Activated CD8-positive, alpha-beta T cell treated with anti-CD3 and anti-CD28 coated beads, Interleukin-2, amount 10 ng/mL, durations not matched to agents 7 days and 5 days (primary cell): Measurements from ENCODE around the gene RHOBTB3. TPM values are rescaled to one million over a fixed set of nuclear protein-coding genes. Genes with fewer than 3 reads are reported as not detected.

Source experiments
- ATAC-seq: fragments of 150-1000 bp; cut with Tn5 transposase; one replicate; pipeline ENCODE4 v1.10.0; 2021; ENCODE audit warnings: moderate library complexity
- CTCF ChIA-PET: fragments of 350-600 bp; sonication (Branson Sonifier 250); formaldehyde crosslinking; loops from one replicate; lab custom pipeline; 2021; ENCODE audit warnings: antibody characterized with exemption; lab: Charles Lee
- POLR2A ChIA-PET: fragments of 350-600 bp; sonication (Branson Sonifier 250); formaldehyde crosslinking; loops from one replicate; lab custom pipeline; 2021; ENCODE audit warnings: antibody characterized with exemption; lab: Charles Lee
- DNase-seq: peaks from one replicate; pipeline ENCODE4 v3.0.0-alpha.2; 2020
- H3K27ac Mint-ChIP-seq: one replicate; pipeline ENCODE4 v1.8.0; 2021; ENCODE audit warnings: mild to moderate bottlenecking, mixed read lengths
- H3K27me3 Mint-ChIP-seq: one replicate; pipeline ENCODE4 v1.8.0; 2021; ENCODE audit warnings: low read depth, mixed read lengths
- H3K36me3 Mint-ChIP-seq: one replicate; pipeline ENCODE4 v1.8.0; 2021; ENCODE audit warnings: low read depth, mixed read lengths
- H3K4me1 Mint-ChIP-seq: one replicate; pipeline ENCODE4 v1.8.0; 2021; ENCODE audit warnings: low read depth, mixed read lengths
- H3K4me3 Mint-ChIP-seq: one replicate; pipeline ENCODE4 v1.8.0; 2021; ENCODE audit warnings: mild to moderate bottlenecking, mixed read lengths
- H3K9me3 Mint-ChIP-seq: one replicate; pipeline ENCODE4 v1.8.0; 2022; ENCODE audit warnings: mixed read lengths; ENCODE audit not compliant: insufficient read depth
- total RNA-seq, 2 experiments: library from RNA; stranded (reverse); gene quantifications; one replicate each; pipeline ENCODE4 v1.2.3, GENCODE V29; 2021

Gene RHOBTB3
- total RNA-seq, 2 experiments from 2014 or later = 0.21 to 0.32 TPM

- no peak for DNase-seq
- Mint-ChIP-seq H3K36me3 (no peaks in the 10 kb centered on the region), H3K9me3 (no peaks in the 10 kb centered on the region), H3K4me3 (no peak overlapping the region), H3K4me1 (peaks cover 31% of the 10 kb centered on the region), H3K27ac (peak overlapping the region; percentile 59), H3K27me3 (no peaks in the 10 kb centered on the region)
- ChIA-PET POLR2A (no interaction called here), CTCF (interaction anchor here (0.7 to 13.1 kb wide), 10 partner anchors 9 to 135 kb away, joined by 3 to 536 read pairs (median 10); partner anchors contain the start of genes GLRX and RFESD)
- peak; percentile 42 for ATAC-seq
Measured at GRCh38 chr5:95778713-95779436, 47.7 kb downstream of the RHOBTB3 start.

- ATAC-seq (no peak), DNase-seq (no peak)
- Mint-ChIP-seq H3K36me3 (no peaks in the 10 kb centered on the region), H3K9me3 (no peaks in the 10 kb centered on the region), H3K27ac (no peak overlapping the region), H3K27me3 (no peaks in the 10 kb centered on the region), H3K4me3 (no peak overlapping the region), H3K4me1 (peaks cover 31% of the 10 kb centered on the region)
- CTCF ChIA-PET = interaction anchor here (0.8 to 13.1 kb wide), 8 partner anchors 10 to 136 kb away, joined by 3 to 536 read pairs (median 48); partner anchors contain the start of genes GLRX and RFESD
- POLR2A ChIA-PET = no interaction called here
Measured at GRCh38 chr5:95779611-95780010, 48.5 kb downstream of the RHOBTB3 start.

GRCh38 chr5:95780597-95780996 is 49.5 kb downstream of the RHOBTB3 start:
- POLR2A ChIA-PET = interaction anchor here (1.7 kb wide), 1 partner anchor 43 kb away, joined by 4 read pairs; the partner anchor contains the start of gene GLRX
- CTCF ChIA-PET = interaction anchor here (0.6 to 13.1 kb wide), 52 partner anchors 11 to 667 kb away, joined by 3 to 536 read pairs (median 8); partner anchors contain the start of genes GLRX, RFESD and RHOBTB3
- H3K27ac Mint-ChIP-seq = no peak overlapping the region
- no peak for ATAC-seq
- peaks cover 32% of the 10 kb centered on the region for H3K4me1 Mint-ChIP-seq
- H3K4me3 Mint-ChIP-seq = no peak overlapping the region
- H3K27me3 Mint-ChIP-seq = no peaks in the 10 kb centered on the region
- H3K36me3 Mint-ChIP-seq = no peaks in the 10 kb centered on the region
- H3K9me3 Mint-ChIP-seq = no peaks in the 10 kb centered on the region
- DNase-seq = no peak

GRCh38 chr5:95781101-95781583 is 50.0 kb downstream of the RHOBTB3 start:
- peak overlapping the region; percentile 26 for H3K27ac Mint-ChIP-seq
- peak; percentile 82 for DNase-seq
- ChIA-PET CTCF (interaction anchor here (0.6 to 13.1 kb wide), 62 partner anchors 10 to 993 kb away, joined by 3 to 536 read pairs (median 6); partner anchors contain the start of genes GLRX, RFESD and RHOBTB3), POLR2A (interaction anchor here (1.7 kb wide), 1 partner anchor 42 kb away, joined by 4 read pairs; the partner anchor contains the start of gene GLRX)
- peaks cover 38% of the 10 kb centered on the region for H3K4me1 Mint-ChIP-seq
- no peak overlapping the region for H3K4me3 Mint-ChIP-seq
- H3K27me3 Mint-ChIP-seq = no peaks in the 10 kb centered on the region
- H3K9me3 Mint-ChIP-seq = no peaks in the 10 kb centered on the region
- peak; percentile 97 for ATAC-seq
- H3K36me3 Mint-ChIP-seq = no peaks in the 10 kb centered on the region

GRCh38 chr5:95782181-95782580 is 51.0 kb downstream of the RHOBTB3 start:
- Mint-ChIP-seq H3K36me3 (no peaks in the 10 kb centered on the region), H3K27ac (no peak overlapping the region), H3K27me3 (peaks cover 3% of the 10 kb centered on the region), H3K9me3 (no peaks in the 10 kb centered on the region), H3K4me3 (no peak overlapping the region), H3K4me1 (peaks cover 40% of the 10 kb centered on the region)
- POLR2A ChIA-PET = interaction anchor here (1.7 kb wide), 1 partner anchor 41 kb away, joined by 4 read pairs; the partner anchor contains the start of gene GLRX
- ATAC-seq (no peak), DNase-seq (no peak)
- CTCF ChIA-PET = interaction anchor here (1.0 to 13.1 kb wide), 42 partner anchors 9 to 555 kb away, joined by 3 to 536 read pairs (median 9); partner anchors contain the start of genes GLRX, RFESD and RHOBTB3

- Mint-ChIP-seq H3K4me3 (no peak overlapping the region), H3K27me3 (peaks cover 5% of the 10 kb centered on the region), H3K4me1 (peaks cover 38% of the 10 kb centered on the region), H3K9me3 (no peaks in the 10 kb centered on the region), H3K27ac (no peak overlapping the region), H3K36me3 (no peaks in the 10 kb centered on the region)
- ATAC-seq = no peak
- DNase-seq = no peak
- POLR2A ChIA-PET = no interaction called here
- CTCF ChIA-PET = interaction anchor here (1.0 to 13.1 kb wide), 5 partner anchors 14 to 137 kb away, joined by 3 to 536 read pairs (median 8); partner anchors contain the start of genes GLRX and RFESD
Measured at GRCh38 chr5:95783661-95784060, 52.5 kb downstream of the RHOBTB3 start.

GRCh38 chr5:95784514-95785302 is 53.6 kb downstream of the RHOBTB3 start:
- ChIA-PET CTCF (interaction anchor here (1.0 to 13.1 kb wide), 4 partner anchors 15 to 138 kb away, joined by 3 to 536 read pairs (median 6); partner anchors contain the start of gene RFESD), POLR2A (no interaction called here)
- no peak for ATAC-seq
- peaks cover 27% of the 10 kb centered on the region for H3K4me1 Mint-ChIP-seq
- no peak for DNase-seq
- H3K4me3 Mint-ChIP-seq = no peak overlapping the region
- H3K36me3 Mint-ChIP-seq = no peaks in the 10 kb centered on the region
- peaks cover 5% of the 10 kb centered on the region for H3K27me3 Mint-ChIP-seq
- no peaks in the 10 kb centered on the region for H3K9me3 Mint-ChIP-seq
- H3K27ac Mint-ChIP-seq = no peak overlapping the region

GRCh38 chr5:95786821-95787418 is 55.8 kb downstream of the RHOBTB3 start:
- Mint-ChIP-seq H3K36me3 (no peaks in the 10 kb centered on the region), H3K27ac (no peak overlapping the region), H3K27me3 (peaks cover 7% of the 10 kb centered on the region), H3K4me1 (peaks cover 9% of the 10 kb centered on the region), H3K9me3 (no peaks in the 10 kb centered on the region), H3K4me3 (no peak overlapping the region)
- ATAC-seq = no peak
- ChIA-PET POLR2A (interaction anchor here (0.6 kb wide), 1 partner anchor 603 kb away, joined by 3 read pairs; no protein-coding TSS in a partner anchor), CTCF (interaction anchor here (0.6 to 13.1 kb wide), 5 partner anchors 22 to 549 kb away, joined by 3 to 536 read pairs (median 6); no protein-coding TSS in a partner anchor)
- no peak for DNase-seq

- Mint-ChIP-seq H3K36me3 (no peaks in the 10 kb centered on the region), H3K9me3 (no peaks in the 10 kb centered on the region)
Measured at GRCh38 chr5:95788493-95788892, 57.4 kb downstream of the RHOBTB3 start.

GRCh38 chr5:95791751-95792150 is 60.6 kb downstream of the RHOBTB3 start:
- no peaks in the 10 kb centered on the region for H3K4me1 Mint-ChIP-seq
- H3K9me3 Mint-ChIP-seq = no peaks in the 10 kb centered on the region
- no peak overlapping the region for H3K27ac Mint-ChIP-seq
- no peak for DNase-seq
- H3K27me3 Mint-ChIP-seq = peaks cover 5% of the 10 kb centered on the region
- no peak overlapping the region for H3K4me3 Mint-ChIP-seq
- no peaks in the 10 kb centered on the region for H3K36me3 Mint-ChIP-seq
- POLR2A ChIA-PET = no interaction called here
- no peak for ATAC-seq
- CTCF ChIA-PET = interaction anchor here (0.5 to 5.1 kb wide), 7 partner anchors 9 to 55 kb away, joined by 3 to 60 read pairs (median 4); no protein-coding TSS in a partner anchor

More at GRCh38 chr5:95788493-95788892, 57.4 kb downstream of the RHOBTB3 start:
- Mint-ChIP-seq H3K4me3 (no peak overlapping the region), H3K27ac (no peak overlapping the region), H3K4me1 (peaks cover 9% of the 10 kb centered on the region), H3K27me3 (peaks cover 8% of the 10 kb centered on the region)
- no peak for ATAC-seq
- ChIA-PET POLR2A (no interaction called here), CTCF (interaction anchor here (1.1 to 13.1 kb wide), 4 partner anchors 7 to 56 kb away, joined by 4 to 536 read pairs (median 33); no protein-coding TSS in a partner anchor)
- no peak for DNase-seq
